WTC11 (cell line): ENCODE data around the gene MGRN1. TPM values are rescaled to one million over a fixed set of nuclear protein-coding genes. Genes with fewer than 3 reads are reported as not detected.

Experiments used
- ATAC-seq: fragments of 200-7000 bp; cut with Tn5 transposase; 2 replicates; pipeline ENCODE4 v1.10.0; 2021; ENCODE audit warnings: mild to moderate bottlenecking, moderate library complexity
- CTCF ChIA-PET: fragments of 300-600 bp; sonication (Branson Sonifier 250); formaldehyde crosslinking; loops from one replicate; lab custom pipeline; 2021; ENCODE audit warnings: antibody characterized with exemption; lab: Charles Lee
- POLR2A ChIA-PET: fragments of 350-600 bp; sonication (Branson Sonifier 250); formaldehyde crosslinking; loops from one replicate; lab custom pipeline; 2021; ENCODE audit warnings: antibody characterized with exemption; lab: Charles Lee
- DNase-seq: peaks from one replicate; pipeline ENCODE4 v3.0.0; 2021; ENCODE audit warnings: low spot score
- H3K27ac Mint-ChIP-seq: 2 replicates; pipeline ENCODE4 v1.8.0; 2021; ENCODE audit warnings: mixed read lengths
- H3K27me3 Mint-ChIP-seq: 2 replicates; pipeline ENCODE4 v1.8.0; 2021; ENCODE audit warnings: low read depth, mild to moderate bottlenecking, moderate library complexity, mixed read lengths
- H3K36me3 Mint-ChIP-seq: 2 replicates; pipeline ENCODE4 v1.8.0; 2021; ENCODE audit warnings: mixed read lengths
- H3K4me1 Mint-ChIP-seq: 2 replicates; pipeline ENCODE4 v1.8.0; 2022; ENCODE audit warnings: mixed read lengths
- H3K4me3 Mint-ChIP-seq: 2 replicates; pipeline ENCODE4 v1.8.0; 2021; ENCODE audit warnings: mild to moderate bottlenecking, moderate library complexity, mixed read lengths
- H3K9me3 Mint-ChIP-seq: 2 replicates; pipeline ENCODE4 v1.8.0; 2021; ENCODE audit warnings: mixed read lengths
- FOXJ3 ChIP-seq: sonication (generic); formaldehyde crosslinking; IDR thresholded peaks from 2 replicates; pipeline ENCODE4 v1.9.0; 2021; ENCODE audit warnings: missing genetic modification reagents, mild to moderate bottlenecking, borderline replicate concordance
- GTF2I ChIP-seq: fragments of 250-450 bp; sonication (Bioruptor Pico); conservative IDR thresholded peaks from 2 replicates; pipeline ENCODE4 v1.4.0; 2021; ENCODE audit warnings: mild to moderate bottlenecking
- NR1H2 ChIP-seq: sonication (generic); formaldehyde crosslinking; IDR thresholded peaks from 2 replicates; pipeline ENCODE4 v1.9.0; 2021; ENCODE audit warnings: mild to moderate bottlenecking, moderate library complexity, missing genetic modification reagents
- RORB ChIP-seq: fragments of 250-450 bp; sonication (Bioruptor Pico); IDR thresholded peaks from 2 replicates; pipeline ENCODE4 v1.9.0; 2021; ENCODE audit warnings: mild to moderate bottlenecking
- TEAD4 ChIP-seq: sonication (generic); formaldehyde crosslinking; IDR thresholded peaks from 2 replicates; pipeline ENCODE4 v1.8.0; 2022; ENCODE audit warnings: mild to moderate bottlenecking, missing genetic modification reagents
- ZNF121 ChIP-seq: sonication (generic); formaldehyde crosslinking; IDR thresholded peaks from 2 replicates; pipeline ENCODE4 v1.8.0; 2023; ENCODE audit warnings: missing genetic modification reagents
- ZNF232 ChIP-seq: sonication (generic); formaldehyde crosslinking; IDR thresholded peaks from 2 replicates; pipeline ENCODE4 v1.8.0; 2022; ENCODE audit warnings: mild to moderate bottlenecking, missing genetic modification reagents
- ZNF263 ChIP-seq: sonication (generic); formaldehyde crosslinking; IDR thresholded peaks from 2 replicates; pipeline ENCODE4 v1.8.1; 2022; ENCODE audit warnings: low read depth, mild to moderate bottlenecking, moderate library complexity, missing genetic modification reagents
- ZNF396 ChIP-seq: fragments of 250-450 bp; sonication (Bioruptor Pico); IDR thresholded peaks from 2 replicates; pipeline ENCODE4 v1.8.0; 2021; ENCODE audit warnings: mild to moderate bottlenecking, moderate library complexity, borderline replicate concordance
- total RNA-seq: library from RNA; stranded (reverse); gene quantifications from 3 replicates; pipeline ENCODE4 v1.2.3, GENCODE V29; 2021
- TF ChIP-seq, protein P1 (sequence below): sonication (generic); formaldehyde crosslinking; IDR thresholded peaks from 2 replicates; pipeline ENCODE4 v1.8.0; 2022; ENCODE audit warnings: missing genetic modification reagents
- TF ChIP-seq, protein P2 (sequence below): sonication (generic); formaldehyde crosslinking; IDR thresholded peaks from 2 replicates; pipeline ENCODE4 v1.8.0; 2023; ENCODE audit warnings: mild to moderate bottlenecking, missing genetic modification reagents
- TF ChIP-seq, protein P3 (sequence below): fragments of 250-450 bp; sonication (Bioruptor Pico); IDR thresholded peaks from 2 replicates; pipeline ENCODE4 v1.9.0; 2021; ENCODE audit warnings: mild to moderate bottlenecking
- TF ChIP-seq, protein P4 (sequence below): fragments of 250-450 bp; sonication (Bioruptor Pico); IDR thresholded peaks from 2 replicates; pipeline ENCODE4 v1.9.0; 2021; ENCODE audit warnings: mild to moderate bottlenecking
- TF ChIP-seq, protein P5 (sequence below): sonication (generic); formaldehyde crosslinking; IDR thresholded peaks from 2 replicates; pipeline ENCODE4 v1.8.0; 2023; ENCODE audit warnings: missing genetic modification reagents, mild to moderate bottlenecking, borderline replicate concordance

Gene MGRN1
- total RNA-seq, 1 experiment from 2014 or later = 88.8 TPM

DNA sequence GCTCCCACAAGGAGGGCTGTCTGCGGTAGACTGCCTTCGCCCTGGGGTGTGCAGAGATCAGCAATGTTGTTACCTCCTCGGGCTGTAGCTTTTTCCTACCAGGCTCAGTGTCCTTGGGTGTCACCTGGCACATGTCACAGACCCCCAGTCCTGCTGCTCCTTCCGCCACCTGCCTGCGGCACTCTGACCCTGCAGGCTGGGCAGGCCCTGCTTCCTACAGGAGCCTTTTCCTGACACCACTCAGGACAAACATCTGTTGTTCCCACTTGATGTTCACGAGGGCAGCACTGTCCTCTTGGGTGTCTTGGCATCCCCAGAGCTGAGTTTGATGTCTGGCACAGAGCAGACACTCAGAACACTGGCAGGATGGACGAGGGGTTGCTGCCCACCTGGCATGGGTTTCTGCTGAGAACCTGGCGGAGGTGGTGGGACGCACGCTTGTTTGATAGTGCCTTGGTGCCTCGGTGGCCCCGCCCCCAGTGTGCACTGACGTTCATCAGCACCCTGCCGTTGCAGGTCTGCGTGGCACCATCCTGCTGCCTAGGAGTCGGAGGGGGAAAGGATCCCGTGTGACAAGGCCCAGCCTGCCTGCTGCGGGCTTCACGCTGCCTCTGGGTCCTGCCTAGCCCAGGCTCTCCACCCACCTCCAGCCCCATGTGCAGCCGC is 42.0 kb downstream of the MGRN1 start (continued):
- TF ChIP-seq, protein P1, sequence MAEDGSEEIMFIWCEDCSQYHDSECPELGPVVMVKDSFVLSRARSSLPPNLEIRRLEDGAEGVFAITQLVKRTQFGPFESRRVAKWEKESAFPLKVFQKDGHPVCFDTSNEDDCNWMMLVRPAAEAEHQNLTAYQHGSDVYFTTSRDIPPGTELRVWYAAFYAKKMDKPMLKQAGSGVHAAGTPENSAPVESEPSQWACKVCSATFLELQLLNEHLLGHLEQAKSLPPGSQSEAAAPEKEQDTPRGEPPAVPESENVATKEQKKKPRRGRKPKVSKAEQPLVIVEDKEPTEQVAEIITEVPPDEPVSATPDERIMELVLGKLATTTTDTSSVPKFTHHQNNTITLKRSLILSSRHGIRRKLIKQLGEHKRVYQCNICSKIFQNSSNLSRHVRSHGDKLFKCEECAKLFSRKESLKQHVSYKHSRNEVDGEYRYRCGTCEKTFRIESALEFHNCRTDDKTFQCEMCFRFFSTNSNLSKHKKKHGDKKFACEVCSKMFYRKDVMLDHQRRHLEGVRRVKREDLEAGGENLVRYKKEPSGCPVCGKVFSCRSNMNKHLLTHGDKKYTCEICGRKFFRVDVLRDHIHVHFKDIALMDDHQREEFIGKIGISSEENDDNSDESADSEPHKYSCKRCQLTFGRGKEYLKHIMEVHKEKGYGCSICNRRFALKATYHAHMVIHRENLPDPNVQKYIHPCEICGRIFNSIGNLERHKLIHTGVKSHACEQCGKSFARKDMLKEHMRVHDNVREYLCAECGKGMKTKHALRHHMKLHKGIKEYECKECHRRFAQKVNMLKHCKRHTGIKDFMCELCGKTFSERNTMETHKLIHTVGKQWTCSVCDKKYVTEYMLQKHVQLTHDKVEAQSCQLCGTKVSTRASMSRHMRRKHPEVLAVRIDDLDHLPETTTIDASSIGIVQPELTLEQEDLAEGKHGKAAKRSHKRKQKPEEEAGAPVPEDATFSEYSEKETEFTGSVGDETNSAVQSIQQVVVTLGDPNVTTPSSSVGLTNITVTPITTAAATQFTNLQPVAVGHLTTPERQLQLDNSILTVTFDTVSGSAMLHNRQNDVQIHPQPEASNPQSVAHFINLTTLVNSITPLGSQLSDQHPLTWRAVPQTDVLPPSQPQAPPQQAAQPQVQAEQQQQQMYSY (CRISPR knock-in tag) = no peak

DNA sequence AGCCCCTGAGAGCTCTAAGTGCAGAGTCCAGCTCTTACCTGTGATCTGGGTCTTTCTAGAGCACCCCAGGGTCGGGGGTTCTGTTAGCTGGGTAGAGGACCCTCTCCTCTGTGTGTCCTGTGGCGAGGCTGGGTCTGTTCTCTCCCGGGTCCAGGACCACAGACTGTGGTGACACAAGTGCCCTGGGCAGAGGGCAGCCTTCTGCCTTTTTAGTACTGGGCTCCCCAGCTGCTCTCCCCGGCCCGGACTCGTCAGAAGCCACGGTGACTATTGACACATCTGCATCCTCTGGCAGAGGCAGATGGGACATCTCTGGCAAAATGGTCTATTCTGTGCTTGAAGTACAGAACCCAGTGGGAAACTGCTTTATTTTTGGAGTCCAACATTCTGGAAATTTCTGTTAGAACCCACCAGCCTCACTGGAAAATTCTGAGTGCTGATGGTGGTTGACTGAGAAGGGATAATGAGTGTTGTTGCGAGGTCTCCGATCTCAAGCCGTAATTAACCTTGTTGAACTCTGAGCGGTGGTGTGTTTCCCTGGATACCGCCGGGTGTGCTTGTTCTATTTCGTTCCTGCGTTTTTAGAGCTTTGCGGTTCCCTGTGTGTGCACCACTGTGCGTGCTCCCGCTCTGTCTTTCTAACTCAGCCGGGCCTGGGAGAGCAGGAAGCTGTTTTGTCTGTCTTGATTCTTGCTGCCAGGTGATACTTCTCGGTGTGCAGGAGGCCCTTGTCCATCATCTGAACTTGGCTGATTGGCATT is 42.8 kb downstream of the MGRN1 start:
- peaks cover 15% of the 10 kb centered on the region; the same call in 1 of the 2 replicates for H3K36me3 Mint-ChIP-seq

DNA sequence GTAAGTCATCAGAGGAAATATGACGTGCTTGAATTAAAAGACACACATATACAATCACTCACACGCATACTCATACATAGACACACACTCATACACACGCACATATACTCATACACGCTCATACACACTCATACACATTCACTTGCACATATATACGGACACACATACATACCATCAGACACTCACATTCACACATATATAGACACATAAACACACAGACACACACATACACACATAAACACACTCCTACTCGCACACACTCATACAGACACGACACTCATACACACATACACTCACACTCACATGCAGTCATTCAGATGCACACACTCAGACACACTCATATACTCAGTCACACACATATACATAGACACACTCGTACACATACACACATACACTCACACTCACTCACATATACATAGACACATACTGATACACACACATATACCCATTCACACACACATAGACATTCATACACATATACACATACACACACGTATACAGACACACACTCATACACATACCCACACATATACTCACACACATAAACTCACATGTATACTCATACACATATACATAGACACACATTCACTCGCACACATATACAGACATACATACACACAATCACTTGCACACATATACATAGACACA is 43.8 kb downstream of the MGRN1 start:
- Mint-ChIP-seq H3K4me3 (no peak overlapping the region), H3K4me1 (peaks cover 4% of the 10 kb centered on the region), H3K36me3 (peaks cover 16% of the 10 kb centered on the region; the same call in 1 of the 2 replicates), H3K9me3 (no peaks in the 10 kb centered on the region), H3K27me3 (no peaks in the 10 kb centered on the region), H3K27ac (no peak overlapping the region)
- ATAC-seq (no peak), DNase-seq (no peak)
- POLR2A ChIA-PET = no interaction called here
- CTCF ChIA-PET = interaction anchor here (0.6 kb wide), 2 partner anchors 122 to 1360 kb away, joined by 4 to 5 read pairs; no protein-coding TSS in a partner anchor
- TF ChIP-seq ZNF232 (CRISPR knock-in tag) (no peak), NR1H2 (no peak), FOXJ3 (CRISPR knock-in tag) (no peak), GTF2I (CRISPR knock-in tag) (no peak), ZNF396 (no peak), TEAD4 (no peak), RORB (CRISPR knock-in tag) (no peak), ZNF121 (CRISPR knock-in tag) (no peak), ZNF263 (CRISPR knock-in tag) (no peak)
- TF ChIP-seq, protein P2, sequence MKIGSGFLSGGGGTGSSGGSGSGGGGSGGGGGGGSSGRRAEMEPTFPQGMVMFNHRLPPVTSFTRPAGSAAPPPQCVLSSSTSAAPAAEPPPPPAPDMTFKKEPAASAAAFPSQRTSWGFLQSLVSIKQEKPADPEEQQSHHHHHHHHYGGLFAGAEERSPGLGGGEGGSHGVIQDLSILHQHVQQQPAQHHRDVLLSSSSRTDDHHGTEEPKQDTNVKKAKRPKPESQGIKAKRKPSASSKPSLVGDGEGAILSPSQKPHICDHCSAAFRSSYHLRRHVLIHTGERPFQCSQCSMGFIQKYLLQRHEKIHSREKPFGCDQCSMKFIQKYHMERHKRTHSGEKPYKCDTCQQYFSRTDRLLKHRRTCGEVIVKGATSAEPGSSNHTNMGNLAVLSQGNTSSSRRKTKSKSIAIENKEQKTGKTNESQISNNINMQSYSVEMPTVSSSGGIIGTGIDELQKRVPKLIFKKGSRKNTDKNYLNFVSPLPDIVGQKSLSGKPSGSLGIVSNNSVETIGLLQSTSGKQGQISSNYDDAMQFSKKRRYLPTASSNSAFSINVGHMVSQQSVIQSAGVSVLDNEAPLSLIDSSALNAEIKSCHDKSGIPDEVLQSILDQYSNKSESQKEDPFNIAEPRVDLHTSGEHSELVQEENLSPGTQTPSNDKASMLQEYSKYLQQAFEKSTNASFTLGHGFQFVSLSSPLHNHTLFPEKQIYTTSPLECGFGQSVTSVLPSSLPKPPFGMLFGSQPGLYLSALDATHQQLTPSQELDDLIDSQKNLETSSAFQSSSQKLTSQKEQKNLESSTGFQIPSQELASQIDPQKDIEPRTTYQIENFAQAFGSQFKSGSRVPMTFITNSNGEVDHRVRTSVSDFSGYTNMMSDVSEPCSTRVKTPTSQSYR = no peak
- TF ChIP-seq, protein P3, sequence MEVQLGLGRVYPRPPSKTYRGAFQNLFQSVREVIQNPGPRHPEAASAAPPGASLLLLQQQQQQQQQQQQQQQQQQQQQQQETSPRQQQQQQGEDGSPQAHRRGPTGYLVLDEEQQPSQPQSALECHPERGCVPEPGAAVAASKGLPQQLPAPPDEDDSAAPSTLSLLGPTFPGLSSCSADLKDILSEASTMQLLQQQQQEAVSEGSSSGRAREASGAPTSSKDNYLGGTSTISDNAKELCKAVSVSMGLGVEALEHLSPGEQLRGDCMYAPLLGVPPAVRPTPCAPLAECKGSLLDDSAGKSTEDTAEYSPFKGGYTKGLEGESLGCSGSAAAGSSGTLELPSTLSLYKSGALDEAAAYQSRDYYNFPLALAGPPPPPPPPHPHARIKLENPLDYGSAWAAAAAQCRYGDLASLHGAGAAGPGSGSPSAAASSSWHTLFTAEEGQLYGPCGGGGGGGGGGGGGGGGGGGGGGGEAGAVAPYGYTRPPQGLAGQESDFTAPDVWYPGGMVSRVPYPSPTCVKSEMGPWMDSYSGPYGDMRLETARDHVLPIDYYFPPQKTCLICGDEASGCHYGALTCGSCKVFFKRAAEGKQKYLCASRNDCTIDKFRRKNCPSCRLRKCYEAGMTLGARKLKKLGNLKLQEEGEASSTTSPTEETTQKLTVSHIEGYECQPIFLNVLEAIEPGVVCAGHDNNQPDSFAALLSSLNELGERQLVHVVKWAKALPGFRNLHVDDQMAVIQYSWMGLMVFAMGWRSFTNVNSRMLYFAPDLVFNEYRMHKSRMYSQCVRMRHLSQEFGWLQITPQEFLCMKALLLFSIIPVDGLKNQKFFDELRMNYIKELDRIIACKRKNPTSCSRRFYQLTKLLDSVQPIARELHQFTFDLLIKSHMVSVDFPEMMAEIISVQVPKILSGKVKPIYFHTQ (CRISPR knock-in tag) = no peak

More for the DNA sequence above, 42.8 kb downstream of the MGRN1 start:
- H3K27me3 Mint-ChIP-seq = no peaks in the 10 kb centered on the region
- no peak for ATAC-seq
- TF ChIP-seq, protein P4, sequence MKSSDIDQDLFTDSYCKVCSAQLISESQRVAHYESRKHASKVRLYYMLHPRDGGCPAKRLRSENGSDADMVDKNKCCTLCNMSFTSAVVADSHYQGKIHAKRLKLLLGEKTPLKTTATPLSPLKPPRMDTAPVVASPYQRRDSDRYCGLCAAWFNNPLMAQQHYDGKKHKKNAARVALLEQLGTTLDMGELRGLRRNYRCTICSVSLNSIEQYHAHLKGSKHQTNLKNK (CRISPR knock-in tag) = no peak
- TF ChIP-seq, protein P5, sequence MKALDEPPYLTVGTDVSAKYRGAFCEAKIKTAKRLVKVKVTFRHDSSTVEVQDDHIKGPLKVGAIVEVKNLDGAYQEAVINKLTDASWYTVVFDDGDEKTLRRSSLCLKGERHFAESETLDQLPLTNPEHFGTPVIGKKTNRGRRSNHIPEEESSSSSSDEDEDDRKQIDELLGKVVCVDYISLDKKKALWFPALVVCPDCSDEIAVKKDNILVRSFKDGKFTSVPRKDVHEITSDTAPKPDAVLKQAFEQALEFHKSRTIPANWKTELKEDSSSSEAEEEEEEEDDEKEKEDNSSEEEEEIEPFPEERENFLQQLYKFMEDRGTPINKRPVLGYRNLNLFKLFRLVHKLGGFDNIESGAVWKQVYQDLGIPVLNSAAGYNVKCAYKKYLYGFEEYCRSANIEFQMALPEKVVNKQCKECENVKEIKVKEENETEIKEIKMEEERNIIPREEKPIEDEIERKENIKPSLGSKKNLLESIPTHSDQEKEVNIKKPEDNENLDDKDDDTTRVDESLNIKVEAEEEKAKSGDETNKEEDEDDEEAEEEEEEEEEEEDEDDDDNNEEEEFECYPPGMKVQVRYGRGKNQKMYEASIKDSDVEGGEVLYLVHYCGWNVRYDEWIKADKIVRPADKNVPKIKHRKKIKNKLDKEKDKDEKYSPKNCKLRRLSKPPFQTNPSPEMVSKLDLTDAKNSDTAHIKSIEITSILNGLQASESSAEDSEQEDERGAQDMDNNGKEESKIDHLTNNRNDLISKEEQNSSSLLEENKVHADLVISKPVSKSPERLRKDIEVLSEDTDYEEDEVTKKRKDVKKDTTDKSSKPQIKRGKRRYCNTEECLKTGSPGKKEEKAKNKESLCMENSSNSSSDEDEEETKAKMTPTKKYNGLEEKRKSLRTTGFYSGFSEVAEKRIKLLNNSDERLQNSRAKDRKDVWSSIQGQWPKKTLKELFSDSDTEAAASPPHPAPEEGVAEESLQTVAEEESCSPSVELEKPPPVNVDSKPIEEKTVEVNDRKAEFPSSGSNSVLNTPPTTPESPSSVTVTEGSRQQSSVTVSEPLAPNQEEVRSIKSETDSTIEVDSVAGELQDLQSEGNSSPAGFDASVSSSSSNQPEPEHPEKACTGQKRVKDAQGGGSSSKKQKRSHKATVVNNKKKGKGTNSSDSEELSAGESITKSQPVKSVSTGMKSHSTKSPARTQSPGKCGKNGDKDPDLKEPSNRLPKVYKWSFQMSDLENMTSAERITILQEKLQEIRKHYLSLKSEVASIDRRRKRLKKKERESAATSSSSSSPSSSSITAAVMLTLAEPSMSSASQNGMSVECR (CRISPR knock-in tag) = no peak
- CTCF ChIA-PET = interaction anchor here (0.6 to 2.2 kb wide), 4 partner anchors 16 to 1361 kb away, joined by 5 to 8 read pairs (median 6); no protein-coding TSS in a partner anchor
- POLR2A ChIA-PET = no interaction called here
- DNase-seq = no peak
- H3K9me3 Mint-ChIP-seq = no peaks in the 10 kb centered on the region
- H3K4me1 Mint-ChIP-seq = peaks cover 4% of the 10 kb centered on the region
- H3K4me3 Mint-ChIP-seq = no peak overlapping the region
- H3K27ac Mint-ChIP-seq = no peak overlapping the region
